Kidney (tissue), 22 donors: ENCODE results near the gene HRC. TPM values are rescaled to one million over a fixed set of nuclear protein-coding genes. Genes with fewer than 3 reads are reported as not detected.

ENCODE experiments used
- DNase-seq, 5 donors: peaks; one replicate each; pipeline ENCODE4 v3.0.0-alpha.2; 2013 to 2020
- FAIRE-seq: peaks from 2 replicates; lab custom pipeline; 2012; peaks lifted over from hg19 to GRCh38; lab: Jason Lieb, UNC
- H3K27ac ChIP-seq, 2 donors: one replicate each; pipeline ENCODE4 v1.7.0; 2013; ENCODE audit warnings: low read depth in 2 of 2, low read length in 2 of 2, inconsistent platforms in 1 of 2
- H3K27me3 ChIP-seq: one replicate; pipeline ENCODE4 v1.7.1; 2013; ENCODE audit warnings: low read length, inconsistent platforms; ENCODE audit not compliant: control insufficient read depth, insufficient read depth
- H3K36me3 ChIP-seq, 3 donors: one replicate each; pipeline versions ENCODE4 v1.7.0 to v1.7.1; 2013; ENCODE audit warnings: low read length in 3 of 3, control low read depth in 1 of 3, inconsistent platforms in 1 of 3; ENCODE audit not compliant: insufficient read depth in 3 of 3, control insufficient read depth in 2 of 3
- H3K4me1 ChIP-seq, 3 donors: one replicate each; pipeline versions ENCODE4 v1.7.0 to v1.7.1; 2013; ENCODE audit warnings: low read length in 3 of 3, inconsistent platforms in 1 of 3, low read depth in 1 of 3; ENCODE audit not compliant: control insufficient read depth in 2 of 3, insufficient read depth in 2 of 3
- H3K4me3 ChIP-seq, 3 donors: one replicate each; pipeline versions ENCODE4 v1.7.0 to v1.8.1; 2013; ENCODE audit warnings: low read length in 3 of 3, control low read depth in 1 of 3, inconsistent platforms in 1 of 3
- H3K9ac ChIP-seq, 3 donors: one replicate each; pipeline versions ENCODE4 v1.7.0 to v1.7.1; 2013; ENCODE audit warnings: low read length in 3 of 3, control low read depth in 1 of 3, inconsistent platforms in 1 of 3
- H3K9me3 ChIP-seq, 3 donors: one replicate each; pipeline versions ENCODE4 v1.7.0 to v1.7.1; 2013; ENCODE audit warnings: low read length in 3 of 3, control low read depth in 1 of 3, inconsistent platforms in 1 of 3; ENCODE audit not compliant: control insufficient read depth in 2 of 3, insufficient read depth in 1 of 3
- CTCF ChIP-seq: IDR thresholded peaks from 3 replicates; pipeline ENCODE4 v1.5.1; 2012; ENCODE audit warnings: mild to moderate bottlenecking, moderate library complexity, borderline replicate concordance; ENCODE audit not compliant: insufficient read depth; ENCODE audit errors: extremely low read depth
- intact Hi-C: fragments of 100-400 bp; cut with DNase I; formaldehyde crosslinking; loops from one replicate; pipeline ENCODE4 v1.11.1; 2022
- long read RNA-seq, 10 donors: library from polyadenylated mRNA in 1 of 10; unstranded in 1 of 10; transcript quantifications; one replicate each; pipeline ENCODE4 v2.0.0 and lab custom pipeline, GENCODE V29; 2021 to 2026
- polyA plus RNA-seq: library from polyadenylated mRNA; stranded (reverse); fragments of 350-450 nt; fragmentation: Illumina TruSeq; extraction: RNeasy Lipid Tissue Mini Kit (QIAGEN cat#74804); gene quantifications from one replicate; pipeline ENCODE4 v1.2.3, GENCODE V29; 2014; ENCODE audit warnings: low read depth, low replicate concordance; ENCODE audit not compliant: insufficient read depth
- total RNA-seq: library from RNA; stranded (reverse); fragmentation: NEBNext Ultra II Directional; extraction: Animal tissue kit (Norgen Biotek cat#: 25700); gene quantifications from one replicate; pipeline ENCODE4 v1.2.1, GENCODE V29; 2021
- donor health status: control.
- donor health status: control.
- donor health status: control.
- donor health status: control.
- donor health status: control.
- donor health status: DM: yes; HTN: yes; CAD: no.
- donor health status: Normal renal cell carcinoma (clear cell type).

The HRC gene
- total RNA-seq (7.0 TPM), polyA plus RNA-seq (4.2 TPM)
- long read RNA-seq, donor 1, transcript HRC-201 (6 exons, 2,385 nt): major isoform, 6 of 7 reads
- long read RNA-seq, donor 1, partial matches to known transcripts: 0 of 7 reads
- long read RNA-seq, donor 1, other reads (novel, unspliced or antisense): 0 of 7 reads
- long read RNA-seq, donor 2, partial matches to known transcripts: 0 of 1 reads
- long read RNA-seq, donor 2, other reads (novel, unspliced or antisense): 0 of 1 reads
- long read RNA-seq, donor 3, transcript HRC-201 (6 exons, 2,385 nt): major isoform, 9 of 9 reads
- long read RNA-seq, donor 3, partial matches to known transcripts: 0 of 9 reads
- long read RNA-seq, donor 3, other reads (novel, unspliced or antisense): 0 of 9 reads
- long read RNA-seq, donor 4, partial matches to known transcripts: 0 of 1 reads
- long read RNA-seq, donor 4, other reads (novel, unspliced or antisense): 0 of 1 reads
- long read RNA-seq, donor 5: 0 reads
- long read RNA-seq, donor 6, partial matches to known transcripts: 0 of 3 reads
- long read RNA-seq, donor 6, other reads (novel, unspliced or antisense): 0 of 3 reads
- long read RNA-seq, donor 7, partial matches to known transcripts: 0 of 7 reads
- long read RNA-seq, donor 7, other reads (novel, unspliced or antisense): 3 of 7 reads
- long read RNA-seq, donor 8, partial matches to known transcripts: 0 of 3 reads
- long read RNA-seq, donor 8, other reads (novel, unspliced or antisense): 0 of 3 reads
- long read RNA-seq, donor 9, partial matches to known transcripts: 0 of 4 reads
- long read RNA-seq, donor 9, other reads (novel, unspliced or antisense): 0 of 4 reads
- long read RNA-seq, donor 10, transcript HRC-201 (6 exons, 2,385 nt): major isoform, 7 of 7 reads
- long read RNA-seq, donor 10, partial matches to known transcripts: 0 of 7 reads
- long read RNA-seq, donor 10, other reads (novel, unspliced or antisense): 0 of 7 reads

- peak within 1 kb of the TSS; percentile 58 to 69 for H3K27ac ChIP-seq
- no peaks in the 10 kb centered on the region for H3K9me3 ChIP-seq
- intact Hi-C loops: no loop called here
- H3K27me3 ChIP-seq: no peaks in the 10 kb centered on the region
- no peak within 1 kb of the TSS for H3K9ac ChIP-seq
- DNase-seq: peak; percentile 73 to 92 (median 81)
- no peak for FAIRE-seq
- TF ChIP-seq CTCF: no peak
- H3K4me1 ChIP-seq: peaks cover 0 to 14% (median 9%) of the 10 kb centered on the region in 3 donors
- no peaks in the 10 kb centered on the region for H3K36me3 ChIP-seq
- H3K4me3 ChIP-seq: peak within 1 kb of the TSS in 2 of 3 donors; percentile 8 to 33
These were observed at the start of gene HRC for GRCh38 chr19:49155005-49155819. Gene HRC, minus strand, starts transcription at chr19:49155396. Its CDS starts 159 bp downstream, at chr19:49155237.

GRCh38 chr19:49201042-49201441, 45.8 kb upstream of the HRC start:
- no peak for TF ChIP-seq CTCF
- intact Hi-C loops: no loop called here
- no peaks in the 10 kb centered on the region for H3K4me1 ChIP-seq
- no peak for FAIRE-seq
- no peaks in the 10 kb centered on the region for H3K27me3 ChIP-seq
- H3K27ac ChIP-seq: no peak overlapping the region
- H3K9me3 ChIP-seq: no peaks in the 10 kb centered on the region
- no peak overlapping the region for H3K4me3 ChIP-seq
- peaks cover 0 to 19% (median 7%) of the 10 kb centered on the region in 3 donors for H3K36me3 ChIP-seq
- DNase-seq: no peak
- H3K9ac ChIP-seq: no peak overlapping the region

- Histone ChIP-seq H3K36me3 (peaks cover 0 to 19% (median 7%) of the 10 kb centered on the region in 3 donors), H3K4me3 (no peak overlapping the region), H3K27me3 (no peaks in the 10 kb centered on the region), H3K4me1 (no peaks in the 10 kb centered on the region), H3K9ac (no peak overlapping the region), H3K9me3 (no peaks in the 10 kb centered on the region), H3K27ac (no peak overlapping the region)
- FAIRE-seq (no peak), DNase-seq (no peak)
- intact Hi-C loops: no loop called here
- no peak for TF ChIP-seq CTCF
These were observed 45.2 kb upstream of the HRC start for GRCh38 chr19:49200238-49200862.
